IMR-90 (cell line): ENCODE results near the gene CCDC134. TPM values are rescaled to one million over a fixed set of nuclear protein-coding genes. Genes with fewer than 3 reads are reported as not detected.

Source experiments
- ATAC-seq: fragments of 200-7000 bp; cut with Tn5 transposase; 2 replicates; pipeline ENCODE4 v1.9.1; 2020; ENCODE audit warnings: low read depth, mild to moderate bottlenecking, moderate library complexity
- BruUV-seq: library from RNA; stranded (reverse); fragments of 400-500 nt; replicated peaks from 2 replicates; lab custom pipeline; 2021; lab: Mats Ljungman, UMichigan
- CTCF ChIA-PET: fragments of 300-600 bp; formaldehyde crosslinking; extraction: SDS; loops from one replicate; lab custom pipeline; 2021; ENCODE audit warnings: antibody characterized with exemption; lab: Yijun Ruan, JAX
- POLR2A ChIA-PET: fragments of 300-600 bp; sonication (Branson Sonifier 250); formaldehyde crosslinking; loops from one replicate; lab custom pipeline; 2022; ENCODE audit warnings: antibody characterized with exemption; ENCODE audit not compliant: unreplicated experiment; lab: Charles Lee
- DNase-seq: peaks from one replicate; pipeline ENCODE4 v3.0.0; 2013
- H2AFZ ChIP-seq: replicated peaks from 2 replicates; pipeline ENCODE3; 2013; ENCODE audit warnings: low read length, mild to moderate bottlenecking; ENCODE audit not compliant: poor library complexity
- H2AK5ac ChIP-seq: 2 replicates; pipeline ENCODE4 v1.6.1; 2013; ENCODE audit warnings: low read depth, low read length, inconsistent platforms
- H2AK9ac ChIP-seq: replicated peaks from 2 replicates; pipeline ENCODE3; 2013; ENCODE audit warnings: mild to moderate bottlenecking, low read depth, low read length, moderate library complexity; ENCODE audit not compliant: poor library complexity
- H2BK120ac ChIP-seq: 2 replicates; pipeline ENCODE4 v1.6.1; 2013; ENCODE audit warnings: low read depth, low read length, inconsistent platforms
- H2BK15ac ChIP-seq: 3 replicates; pipeline ENCODE4 v1.6.1; 2013; ENCODE audit warnings: low read depth, low read length, inconsistent platforms
- H2BK20ac ChIP-seq: 2 replicates; pipeline ENCODE4 v1.6.1; 2013; ENCODE audit warnings: low read depth, mild to moderate bottlenecking, inconsistent platforms, low read length, moderate library complexity
- H2BK5ac ChIP-seq: 2 replicates; pipeline ENCODE4 v1.6.1; 2013; ENCODE audit warnings: mild to moderate bottlenecking, low read depth, low read length, inconsistent platforms; ENCODE audit not compliant: poor library complexity, severe bottlenecking
- H3K14ac ChIP-seq: replicated peaks from 2 replicates; pipeline ENCODE4 v1.6.1; 2013; ENCODE audit warnings: low read depth, low read length, inconsistent platforms
- H3K18ac ChIP-seq: 2 replicates; pipeline ENCODE4 v1.6.1; 2013; ENCODE audit warnings: low read depth, low read length, control low read depth
- H3K23ac ChIP-seq: 2 replicates; pipeline ENCODE4 v1.6.1; 2013; ENCODE audit warnings: low read depth, low read length, inconsistent platforms
- H3K27ac ChIP-seq: 2 replicates; pipeline ENCODE4 v1.5.1; 2013; ENCODE audit warnings: mild to moderate bottlenecking, control low read depth, low read length; ENCODE audit not compliant: insufficient read depth
- H3K27me3 ChIP-seq: 2 replicates; pipeline ENCODE4 v1.6.1; 2013; ENCODE audit warnings: low read length; ENCODE audit not compliant: control insufficient read depth, insufficient read depth
- H3K36me3 ChIP-seq: 2 replicates; pipeline ENCODE4 v1.6.1; 2013; ENCODE audit warnings: low read length, mixed read lengths; ENCODE audit not compliant: control insufficient read depth, insufficient read depth
- H3K4ac ChIP-seq: 2 replicates; pipeline ENCODE4 v1.6.1; 2013; ENCODE audit warnings: low read depth, low read length, inconsistent platforms
- H3K4me1 ChIP-seq: 2 replicates; pipeline ENCODE4 v1.6.1; 2013; ENCODE audit warnings: low read length, mixed read lengths; ENCODE audit not compliant: control insufficient read depth, insufficient read depth
- H3K4me2 ChIP-seq: 2 replicates; pipeline ENCODE4 v1.6.1; 2013; ENCODE audit warnings: low read depth, mild to moderate bottlenecking, control low read depth, low read length, moderate library complexity
- H3K4me3 ChIP-seq: 2 replicates; pipeline ENCODE4 v1.5.1; 2013; ENCODE audit warnings: low read depth, mild to moderate bottlenecking, control low read depth, low read length, moderate library complexity; ENCODE audit not compliant: insufficient read depth
- H3K56ac ChIP-seq: 2 replicates; pipeline ENCODE4 v1.6.1; 2013; ENCODE audit warnings: low read length, inconsistent platforms; ENCODE audit not compliant: insufficient read depth; ENCODE audit errors: extremely low read depth
- H3K79me1 ChIP-seq, 2 experiments: 2 replicates each; pipeline ENCODE4 v1.6.1; 2013; ENCODE audit warnings: low read length in 2 of 2, inconsistent platforms in 1 of 2, low read depth in 1 of 2
- H3K9ac ChIP-seq: 2 replicates; pipeline ENCODE4 v1.6.1; 2013; ENCODE audit warnings: low read depth, low read length, control low read depth
- H3K9me1 ChIP-seq: 2 replicates; pipeline ENCODE4 v1.6.1; 2013; ENCODE audit warnings: low read length, inconsistent platforms; ENCODE audit not compliant: insufficient read depth
- H3K9me3 ChIP-seq: 2 replicates; pipeline ENCODE4 v1.6.1; 2013; ENCODE audit warnings: low read length; ENCODE audit not compliant: control insufficient read depth, insufficient read depth
- H4K20me1 ChIP-seq: 2 replicates; pipeline ENCODE4 v1.6.1; 2013; ENCODE audit warnings: low read length, inconsistent platforms; ENCODE audit not compliant: insufficient read depth
- H4K5ac ChIP-seq: 2 replicates; pipeline ENCODE4 v1.6.1; 2013; ENCODE audit warnings: mild to moderate bottlenecking, low read depth, low read length, control low read depth
- H4K8ac ChIP-seq, 2 experiments: 2 replicates each; pipeline ENCODE4 v1.6.1; 2013; ENCODE audit warnings: low read depth in 2 of 2, low read length in 2 of 2, control low read depth in 1 of 2, inconsistent platforms in 1 of 2
- H4K91ac ChIP-seq: 2 replicates; pipeline ENCODE4 v1.6.1; 2013; ENCODE audit warnings: low read depth, low read length, inconsistent platforms; ENCODE audit not compliant: insufficient read depth
- RAD21 ChIP-seq: IDR thresholded peaks from 2 replicates; pipeline ENCODE4 v1.6.1; 2012; ENCODE audit warnings: low read length, improper control_type of control experiment
- USF2 ChIP-seq: fragments of 150-350 bp; IDR thresholded peaks from 2 replicates; pipeline ENCODE4 v1.6.1; 2017; ENCODE audit warnings: mild to moderate bottlenecking, antibody characterized with exemption, low read length, low read depth
- WGBS, 2 experiments: methylation state at CpG; one replicate each; pipeline versions ENCODE4 v1.1.5 to v1.1.7; 2013; ENCODE audit warnings: missing lambda C conversion rate in 2 of 2; ENCODE audit not compliant: insufficient read length in 1 of 2; ENCODE audit errors: extremely low coverage in 2 of 2; 5-methylcytosine and 5-hydroxymethylcytosine counted together
- dilution Hi-C: fragments of 300-500 bp; cut with HindIII; formaldehyde crosslinking; loops from one replicate; pipeline ENCODE4 v1.14.3; 2018; ENCODE audit warnings: low sequenced_read_pairs; ENCODE audit not compliant: unreplicated experiment
- in situ Hi-C: fragments of 300-500 bp; cut with MboI; formaldehyde crosslinking; loops from 3 replicates; pipeline ENCODE4 v1.14.3; 2019; ENCODE audit warnings: low sequenced_read_pairs, inconsistent platforms, mixed read lengths
- intact Hi-C: fragments of 100-400 bp; cut with micrococcal nuclease; formaldehyde crosslinking; loops from 2 replicates; pipeline ENCODE4 v1.10.0; 2022
- polyA plus RNA-seq, 3 experiments: library from polyadenylated mRNA; depleted of rRNA; stranded (reverse); fragments of >200 nt; gene quantifications; 2 replicates each; pipeline ENCODE4 v1.2.3, GENCODE V29; 2012; ENCODE audit warnings: low replicate concordance in 1 of 3
- total RNA-seq: library from RNA; depleted of rRNA; stranded (reverse); fragments of >200 nt; gene quantifications from 2 replicates; pipeline ENCODE4 v1.2.3, GENCODE V29; 2012

Gene CCDC134
- total and polyA plus RNA-seq, 2 of the 4 experiments (the other 2 are of a cell fraction) = 5.1 to 7.0 TPM

- no peak overlapping the region for H2AFZ ChIP-seq
- POLR2A ChIA-PET = no interaction called here
- H3K23ac ChIP-seq = no peak overlapping the region
- ATAC-seq = no peak
- H3K9me3 ChIP-seq = no peaks in the 10 kb centered on the region
- H4K91ac ChIP-seq = no peak overlapping the region
- H3K4me3 ChIP-seq = no peak overlapping the region
- in situ Hi-C loops = no loop called here
- no peaks in the 10 kb centered on the region for H3K79me1 ChIP-seq
- WGBS, 2 experiments = no CpG with 5 or more reads among the region's 2 CpGs
- H3K9ac ChIP-seq = no peak overlapping the region
- 0 out of 2 replicates have a peak, but pooled peaks cover 4% of the 10 kb centered on the region for H3K36me3 ChIP-seq
- H2BK15ac ChIP-seq = no peak overlapping the region
- H3K18ac ChIP-seq = no peak overlapping the region
- H3K56ac ChIP-seq = no peak overlapping the region
- dilution Hi-C loops = no loop called here
- H3K9me1 ChIP-seq = peaks cover 11% of the 10 kb centered on the region
- BruUV-seq = no TSS peak
- no peak overlapping the region for H3K4me2 ChIP-seq
- no peak overlapping the region for H4K8ac ChIP-seq
- H3K27me3 ChIP-seq = no peaks in the 10 kb centered on the region
- H3K27ac ChIP-seq = no peak overlapping the region
- no peak overlapping the region for H2BK5ac ChIP-seq
- H2AK9ac ChIP-seq = no peak overlapping the region
- no peak for DNase-seq
- H3K4me1 ChIP-seq = no peaks in the 10 kb centered on the region
- no peak overlapping the region for H2AK5ac ChIP-seq
- no peak overlapping the region for H3K4ac ChIP-seq
- no peaks in the 10 kb centered on the region for H4K20me1 ChIP-seq
- CTCF ChIA-PET = interaction anchor here (0.6 kb wide), 1 partner anchor 949 kb away, joined by 5 read pairs; no protein-coding TSS in a partner anchor
- TF ChIP-seq RAD21 (no peak), USF2 (no peak)
- no peak overlapping the region for H2BK120ac ChIP-seq
- H2BK20ac ChIP-seq = no peak overlapping the region
- intact Hi-C loops = no loop called here
- H3K14ac ChIP-seq = no peak overlapping the region
- no peak overlapping the region for H4K5ac ChIP-seq
Observed at GRCh38 chr22:41816871-41817270, 16.4 kb downstream of the CCDC134 start.
